HG02798 (cell line): Measurements from ENCODE around the gene SMC1B.
"Not testable (repeated sequence)": the region's sequence is repeated elsewhere in the genome, so short reads cannot be mapped to it uniquely, and the experiment has no call there.

Source experiments
- ATAC-seq: cut with Tn5 transposase; IDR thresholded peaks from one replicate; pipeline ENCODE4 v1.9.1; 2021; ENCODE audit warnings: mild to moderate bottlenecking; ENCODE audit not compliant: unreplicated experiment, poor library complexity

SMC1B gene

DNA sequence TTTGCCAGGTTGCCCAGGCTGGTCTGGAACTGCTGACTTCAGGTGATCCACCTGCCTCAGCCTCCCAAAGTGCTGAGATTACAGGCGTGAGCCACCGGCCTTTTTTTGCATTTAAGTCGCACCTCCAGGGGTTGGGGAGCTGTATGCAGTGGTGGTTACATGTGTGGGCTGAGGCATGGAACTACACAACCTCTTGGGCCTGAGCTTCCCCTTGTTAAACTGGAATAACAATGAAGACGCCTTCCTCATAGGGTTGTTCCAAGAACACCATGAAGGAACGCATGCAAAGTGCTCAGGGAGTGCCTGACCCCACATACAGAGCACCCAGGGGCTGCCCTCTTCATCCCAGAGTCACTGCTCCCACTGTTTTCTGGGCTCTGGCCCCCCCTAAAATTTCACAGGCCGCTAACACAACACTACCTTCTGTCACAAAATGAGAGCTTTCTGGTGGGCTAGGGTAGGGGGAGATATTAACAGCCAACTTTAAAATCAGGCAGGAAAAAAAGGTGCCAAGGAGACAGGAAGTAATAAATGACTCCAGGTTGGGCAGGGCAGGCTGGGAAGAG lies 104.9 kb downstream of the SMC1B start:
- ATAC-seq = no peak

DNA sequence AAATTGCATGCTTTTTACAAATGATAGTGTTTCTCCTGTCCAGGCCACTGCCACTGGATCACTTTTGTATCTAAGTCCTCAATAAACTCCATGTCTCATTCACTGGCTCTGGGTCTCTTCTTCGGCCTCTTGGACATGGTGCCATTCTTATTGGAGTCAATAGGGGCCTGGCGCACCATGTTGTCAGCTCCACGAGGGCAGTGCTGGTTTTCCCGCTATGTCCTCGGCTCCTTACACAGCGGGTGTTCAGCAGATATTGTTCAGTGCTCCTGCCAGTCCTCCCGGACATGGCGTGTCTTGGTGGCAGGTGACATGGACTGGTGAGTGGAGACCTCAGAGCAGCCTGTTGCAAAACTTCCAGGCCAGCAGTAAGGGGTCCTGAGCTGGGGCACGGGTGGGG lies 107.3 kb downstream of the SMC1B start:
- no peak for ATAC-seq

DNA sequence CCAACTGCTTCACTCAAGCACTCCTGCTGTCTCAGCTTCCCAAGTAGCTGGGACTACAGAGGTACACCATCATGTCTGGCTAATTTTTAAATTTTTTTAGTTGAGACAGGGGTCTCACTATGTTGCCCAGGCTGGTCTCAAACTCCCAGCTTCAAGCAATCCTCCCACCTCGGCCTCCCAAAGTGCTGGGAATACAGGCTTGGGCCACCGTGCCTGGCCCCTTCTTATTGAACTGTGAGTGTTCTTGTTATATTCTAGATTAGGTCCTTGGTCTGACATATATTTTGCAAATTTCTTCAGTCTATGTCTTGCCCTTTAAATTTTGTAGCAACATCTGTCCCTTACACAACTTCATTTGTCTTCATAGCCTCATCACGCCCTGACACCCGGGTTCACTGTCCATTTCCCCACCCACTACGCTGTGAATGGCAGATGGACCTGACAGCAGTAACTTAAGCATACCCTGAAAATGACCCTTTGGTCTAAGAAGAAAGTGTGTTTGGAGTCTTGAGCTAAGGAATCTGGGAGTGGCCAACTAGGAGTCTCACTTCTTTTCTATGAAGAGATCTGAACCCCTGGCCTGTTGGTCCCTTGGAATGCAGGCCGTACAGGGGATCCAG lies 107.8 kb downstream of the SMC1B start:
- ATAC-seq = no peak

DNA sequence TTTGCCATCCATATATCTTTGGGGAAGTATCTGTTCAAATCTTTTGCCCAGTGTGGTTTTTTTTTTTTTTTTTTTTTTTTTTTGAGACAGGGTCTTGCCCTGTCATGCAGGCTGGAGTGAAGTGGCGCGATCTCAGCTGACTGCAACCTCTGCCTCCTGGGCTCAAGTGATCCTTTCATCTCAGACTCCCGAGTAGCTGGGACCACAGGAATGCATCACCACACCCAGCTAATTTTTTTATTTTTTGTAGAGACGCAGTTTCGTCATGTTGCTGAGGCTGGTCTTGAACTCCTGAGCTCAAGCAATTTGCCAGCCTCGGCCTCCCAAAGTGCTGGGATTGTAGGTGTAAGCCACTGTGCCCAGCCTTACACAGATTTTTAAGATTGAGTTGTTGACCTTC lies 108.4 kb downstream of the SMC1B start:
- no peak for ATAC-seq

DNA sequence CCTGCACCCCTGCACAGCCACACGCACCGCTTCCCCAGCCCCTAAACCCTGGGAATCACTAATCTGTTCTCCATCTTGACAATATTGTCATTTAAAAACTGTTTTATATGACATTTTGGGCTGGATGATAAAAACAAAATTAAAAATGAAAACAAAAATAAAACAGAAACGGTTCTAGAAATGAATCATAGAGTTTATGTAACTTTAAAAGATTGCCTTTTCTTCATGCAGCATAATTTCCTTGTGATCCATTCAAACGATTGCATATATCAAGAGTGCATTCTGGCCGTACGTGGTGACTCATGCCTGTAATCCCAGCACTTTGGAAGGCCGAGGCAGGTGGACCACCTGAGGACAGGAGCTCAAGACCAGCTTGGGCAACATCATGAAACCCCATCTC lies 110.2 kb downstream of the SMC1B start:
- no peak for ATAC-seq

DNA sequence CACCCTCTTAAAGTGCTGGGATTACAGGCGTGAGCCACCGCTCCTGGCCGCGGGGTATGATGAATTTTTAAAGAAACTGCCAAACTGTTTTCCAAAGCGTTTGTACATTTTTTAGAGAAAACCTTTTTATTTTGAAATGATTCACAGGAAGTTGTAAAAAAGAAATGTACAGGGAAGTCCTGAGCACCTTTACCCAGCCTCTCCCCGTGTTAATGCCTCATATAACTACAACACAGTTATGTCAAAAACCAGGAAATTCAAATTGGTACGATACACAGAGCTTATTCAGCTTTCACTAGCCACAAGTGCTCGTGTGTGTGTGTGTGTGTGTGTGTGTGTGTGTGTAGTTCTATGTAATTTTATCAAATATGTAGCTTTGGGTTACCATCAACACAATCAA lies 110.6 kb downstream of the SMC1B start:
- ATAC-seq = no peak

DNA sequence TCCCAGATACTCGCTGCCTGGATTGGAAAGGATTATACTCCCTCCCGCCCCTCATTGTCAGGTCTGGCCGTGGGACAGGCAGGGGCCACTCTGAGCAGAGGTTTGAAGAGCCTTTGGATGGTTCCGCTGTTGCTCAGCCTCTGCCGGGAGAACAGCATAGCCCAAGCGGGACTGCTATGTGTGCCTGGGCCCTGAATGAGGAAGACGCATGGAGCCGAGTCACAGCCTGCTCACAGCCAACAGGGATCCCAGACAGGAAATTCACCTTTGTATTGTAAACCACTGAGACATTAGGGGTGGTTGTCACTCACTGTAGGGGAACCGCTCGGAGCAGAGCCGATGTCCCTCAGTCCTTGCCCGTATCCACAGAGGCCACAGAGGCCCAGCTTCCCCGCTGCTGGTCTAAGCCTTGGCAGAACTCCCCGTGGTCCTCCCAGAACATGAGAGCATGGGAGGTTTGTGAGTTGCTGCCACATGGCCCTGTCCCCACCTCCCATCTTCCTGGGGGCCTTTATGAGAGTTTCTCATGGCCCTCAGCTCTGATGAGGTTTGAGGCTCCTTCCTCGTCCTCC lies 114.4 kb downstream of the SMC1B start:
- ATAC-seq = no peak

DNA sequence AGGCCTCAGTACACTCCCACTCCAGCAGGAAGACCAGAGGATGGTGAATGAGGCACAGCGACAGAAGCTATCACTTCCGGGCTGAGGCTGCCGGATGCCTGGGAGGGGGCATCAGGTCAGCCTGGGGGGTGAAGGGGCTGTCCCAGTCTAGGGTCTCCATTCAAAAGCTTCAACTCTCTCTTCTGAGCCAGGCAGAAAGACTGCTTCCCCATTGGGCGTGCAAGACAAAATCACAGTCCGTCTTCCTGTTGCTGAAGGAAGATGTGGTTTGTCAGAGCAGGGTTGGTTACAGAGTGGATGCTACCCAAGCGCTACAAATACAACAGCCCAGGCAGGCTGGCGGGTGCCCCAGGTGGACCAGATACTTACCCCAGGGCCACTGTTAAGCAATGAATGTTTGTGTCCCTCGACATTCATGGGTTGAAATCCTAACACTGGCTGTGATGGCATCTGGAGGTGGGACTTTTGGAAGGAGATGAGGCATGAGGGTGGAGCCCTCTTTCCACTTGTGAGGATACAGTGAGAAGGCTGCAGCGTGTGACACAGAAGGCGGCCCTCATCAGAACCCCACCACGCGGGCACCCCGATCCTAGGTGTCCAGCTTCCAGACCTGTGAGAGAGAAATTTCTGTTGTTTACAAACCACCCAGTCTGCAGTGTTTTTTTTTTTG lies 116.6 kb downstream of the SMC1B start:
- no peak for ATAC-seq

DNA sequence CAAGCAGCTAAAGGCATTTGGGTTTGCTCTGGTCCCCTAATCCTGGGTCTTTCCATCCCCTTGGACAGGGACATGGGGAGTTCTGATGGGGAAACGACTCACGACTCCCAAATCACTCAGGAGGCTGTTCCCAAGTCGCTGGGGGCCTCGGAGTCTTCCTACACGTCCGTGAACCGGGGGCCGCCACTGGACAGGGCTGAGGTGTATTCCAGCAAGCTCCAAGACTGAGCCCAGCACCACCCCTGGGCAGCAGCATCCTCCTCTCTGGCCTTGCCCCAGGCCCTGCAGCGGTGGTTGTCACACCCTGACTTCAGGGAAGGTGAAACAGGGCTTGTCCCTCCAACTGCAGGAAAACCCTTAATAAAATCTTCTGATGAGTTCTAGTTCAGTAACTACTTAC lies 117.9 kb downstream of the SMC1B start:
- ATAC-seq = no peak

DNA sequence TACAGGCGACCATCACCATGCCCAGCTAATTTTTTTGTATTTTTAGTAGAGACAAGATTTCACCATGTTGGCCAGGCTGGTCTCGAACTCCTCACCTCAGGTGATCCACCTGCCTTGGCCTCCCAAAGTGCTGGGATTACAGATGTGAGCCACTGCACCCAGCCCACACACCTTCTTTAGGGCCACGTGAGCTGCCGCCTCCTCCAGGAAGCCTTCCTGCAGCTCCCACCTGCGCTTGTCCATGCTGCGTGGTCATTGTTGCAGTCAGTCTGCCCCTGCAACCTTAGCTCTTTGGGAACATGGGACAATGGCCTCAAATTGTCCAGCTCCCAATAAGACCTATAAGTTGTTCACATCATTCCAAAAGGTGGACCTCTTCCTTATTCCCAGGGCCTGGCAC lies 118.4 kb downstream of the SMC1B start:
- not testable (repeated sequence) for ATAC-seq
